Measurements from ENCODE around the gene CFAP46. TPM values are rescaled to one million over a fixed set of nuclear protein-coding genes. Genes with fewer than 3 reads are reported as not detected.
"Not testable (repeated sequence)": the region's sequence is repeated elsewhere in the genome, so short reads cannot be mapped to it uniquely, and the experiment has no call there.

Gene CFAP46
- total RNA-seq, 1 experiment from 2014 or later = 0.21 TPM

- no peaks in the 10 kb centered on the region for H3K9me3 ChIP-seq (replicated peaks)
- DNase-seq (ENCODE audit: low read depth in 1 of 2, low spot score in 2 of 2) = no peak
These were observed 14.5 kb downstream of the CFAP46 start for GRCh38 chr10:132927824-132928223.

DNA sequence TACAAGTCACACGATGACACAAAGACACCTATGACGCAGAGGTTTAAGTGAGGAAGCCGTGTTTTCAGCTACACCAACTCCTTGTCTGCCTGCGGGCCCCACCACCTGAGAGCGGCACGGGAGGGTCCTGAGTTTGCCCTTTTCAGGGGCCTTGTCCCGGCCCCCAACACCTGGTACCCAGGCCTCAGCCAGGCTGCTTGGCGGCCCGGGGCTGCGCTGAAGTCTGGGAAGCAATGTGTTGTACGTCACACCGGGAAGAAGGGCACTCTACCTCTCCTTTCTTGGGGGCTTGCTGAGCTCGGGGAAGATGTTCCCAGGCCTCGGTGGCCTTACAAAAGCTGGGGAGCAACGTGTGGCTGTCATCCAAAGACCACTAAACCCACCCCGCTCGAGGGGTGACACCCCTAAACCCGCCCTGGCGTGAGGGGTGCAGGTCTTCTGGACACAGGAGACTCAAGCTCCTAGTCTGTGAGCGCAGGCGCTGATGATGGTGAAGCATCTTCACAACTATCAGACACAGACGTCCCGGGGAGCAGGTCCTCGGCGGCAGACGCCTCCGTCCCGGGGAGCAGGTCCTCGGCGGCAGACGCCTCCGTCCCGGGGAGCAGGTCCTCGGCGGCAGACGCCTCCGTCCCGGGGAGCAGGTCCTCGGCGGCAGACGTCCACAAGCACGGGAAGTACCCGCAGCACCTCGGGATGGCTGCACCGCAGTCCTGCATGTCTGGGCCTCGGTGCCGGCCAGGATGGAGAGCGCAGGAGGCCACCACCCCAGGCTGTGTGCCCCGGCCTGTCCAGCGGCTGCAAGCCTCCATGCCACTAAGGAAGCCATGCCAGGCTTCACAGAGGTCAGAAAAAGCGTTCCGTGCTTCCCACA, 15.4 kb downstream of the CFAP46 start:
- DNase-seq (ENCODE audit: low read depth in 1 of 2, low spot score in 2 of 2) = no peak
- H3K27me3 ChIP-seq (replicated peaks) = no peaks in the 10 kb centered on the region
- H3K36me3 ChIP-seq = no peaks in the 10 kb centered on the region
- H3K4me3 ChIP-seq = no peak overlapping the region
- no peaks in the 10 kb centered on the region for H3K9me3 ChIP-seq (replicated peaks)
- no peak overlapping the region for H3K27ac ChIP-seq
- H3K4me1 ChIP-seq (replicated peaks) = no peaks in the 10 kb centered on the region

More at GRCh38 chr10:132927824-132928223, 14.5 kb downstream of the CFAP46 start:
- no peaks in the 10 kb centered on the region for H3K27me3 ChIP-seq (replicated peaks)
- H3K36me3 ChIP-seq = no peaks in the 10 kb centered on the region
- no peaks in the 10 kb centered on the region for H3K4me1 ChIP-seq (replicated peaks)
- H3K27ac ChIP-seq = no peak overlapping the region
- H3K4me3 ChIP-seq = no peak overlapping the region

DNA sequence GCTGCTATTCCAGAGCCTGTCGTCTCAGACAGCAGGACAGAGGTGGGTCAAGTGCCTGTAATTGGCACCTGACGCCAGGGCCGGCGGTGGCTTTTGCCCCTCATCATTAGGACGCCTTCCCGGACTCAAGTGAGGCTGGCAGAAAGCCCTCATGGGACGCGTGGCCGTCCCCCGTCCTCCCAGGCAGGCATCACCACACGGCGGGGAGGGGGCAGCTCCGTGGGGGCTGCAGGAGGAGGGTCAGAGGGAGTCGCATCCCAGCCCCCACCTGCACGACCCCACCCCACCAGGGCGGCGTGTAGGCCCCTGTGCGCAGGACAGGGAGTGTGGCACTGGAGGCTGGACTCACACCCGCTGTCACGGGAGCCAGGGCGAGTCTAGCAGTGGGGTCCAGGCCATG, 16.3 kb downstream of the CFAP46 start:
- Histone ChIP-seq H3K27me3 (replicated peaks) (no peaks in the 10 kb centered on the region), H3K36me3 (no peaks in the 10 kb centered on the region), H3K27ac (no peak overlapping the region), H3K9me3 (replicated peaks) (no peaks in the 10 kb centered on the region), H3K4me1 (replicated peaks) (no peaks in the 10 kb centered on the region), H3K4me3 (no peak overlapping the region)
- no peak for DNase-seq (ENCODE audit: low read depth in 1 of 2, low spot score in 2 of 2)

- no peaks in the 10 kb centered on the region for H3K27me3 ChIP-seq (replicated peaks)
- no peaks in the 10 kb centered on the region for H3K36me3 ChIP-seq
- no peaks in the 10 kb centered on the region for H3K4me1 ChIP-seq (replicated peaks)
- H3K4me3 ChIP-seq = no peak overlapping the region
- no peak for DNase-seq (ENCODE audit: low read depth in 1 of 2, low spot score in 2 of 2)
- no peak overlapping the region for H3K27ac ChIP-seq
- H3K9me3 ChIP-seq (replicated peaks) = no peaks in the 10 kb centered on the region
These were observed 16.8 kb downstream of the CFAP46 start for GRCh38 chr10:132925614-132926013.

DNA sequence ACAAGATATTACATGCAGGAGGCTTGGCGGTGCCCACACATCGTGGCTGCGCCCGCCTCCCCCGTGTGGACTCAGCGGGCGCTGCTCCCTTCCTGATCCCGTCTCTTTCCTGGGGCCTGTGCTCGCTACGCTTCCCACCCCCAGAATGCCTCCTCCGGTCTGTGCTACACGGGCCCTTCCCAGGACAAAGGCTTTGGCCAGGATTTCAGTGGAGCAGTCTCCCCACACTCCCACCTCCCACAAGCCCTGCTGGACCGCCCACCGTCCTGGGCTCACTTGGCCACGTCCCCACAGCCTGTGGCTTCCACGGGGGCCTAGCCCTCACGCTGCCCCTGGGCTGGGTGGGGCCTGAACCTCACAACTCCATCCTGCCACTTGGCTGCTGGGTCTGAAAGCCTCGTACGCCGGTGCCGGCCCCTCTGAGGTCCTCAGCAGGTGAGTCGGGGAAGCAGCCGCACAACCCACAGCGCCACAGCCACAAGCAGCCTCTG, 17.3 kb downstream of the CFAP46 start:
- Histone ChIP-seq H3K4me3 (no peak overlapping the region), H3K9me3 (replicated peaks) (no peaks in the 10 kb centered on the region), H3K4me1 (replicated peaks) (no peaks in the 10 kb centered on the region), H3K36me3 (no peaks in the 10 kb centered on the region), H3K27ac (no peak overlapping the region), H3K27me3 (replicated peaks) (no peaks in the 10 kb centered on the region)
- DNase-seq (ENCODE audit: low read depth in 1 of 2, low spot score in 2 of 2) = no peak

- Histone ChIP-seq H3K9me3 (replicated peaks) (no peaks in the 10 kb centered on the region), H3K4me3 (no peak overlapping the region), H3K4me1 (replicated peaks) (no peaks in the 10 kb centered on the region), H3K27me3 (replicated peaks) (no peaks in the 10 kb centered on the region), H3K27ac (no peak overlapping the region), H3K36me3 (no peaks in the 10 kb centered on the region)
- DNase-seq (ENCODE audit: low read depth in 1 of 2, low spot score in 2 of 2) = no peak
These were observed 18.1 kb downstream of the CFAP46 start for GRCh38 chr10:132924046-132924952.

DNA sequence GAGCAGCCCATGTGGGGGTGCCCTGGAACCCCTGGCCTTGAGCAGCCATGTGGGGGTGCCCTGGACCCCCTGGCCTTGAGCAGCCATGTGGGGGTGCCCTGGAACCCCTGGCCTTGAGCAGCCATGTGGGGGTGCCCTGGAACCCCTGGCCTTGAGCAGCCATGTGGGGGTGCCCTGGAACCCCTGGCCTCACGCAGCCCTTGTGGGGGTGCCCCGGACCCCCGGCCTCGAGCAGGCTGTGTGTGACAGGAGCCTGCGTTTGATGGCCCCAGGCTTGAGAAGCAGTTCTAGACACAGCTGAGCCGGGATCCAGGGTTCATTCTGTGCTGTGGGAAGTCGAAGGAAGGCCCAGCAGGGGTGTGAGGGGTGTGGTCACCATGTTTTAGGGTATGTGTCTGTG, 19.0 kb downstream of the CFAP46 start:
- not testable (repeated sequence) for H3K4me1 ChIP-seq (replicated peaks); DNase-seq (ENCODE audit: low read depth in 1 of 2, low spot score in 2 of 2); H3K4me3 ChIP-seq; H3K36me3 ChIP-seq; H3K9me3 ChIP-seq (replicated peaks); H3K27me3 ChIP-seq (replicated peaks); H3K27ac ChIP-seq

GRCh38 chr10:132922872-132923271, 19.5 kb downstream of the CFAP46 start:
- Histone ChIP-seq H3K4me3 (no peak overlapping the region), H3K4me1 (replicated peaks) (no peaks in the 10 kb centered on the region), H3K27ac (no peak overlapping the region), H3K9me3 (replicated peaks) (no peaks in the 10 kb centered on the region), H3K27me3 (replicated peaks) (no peaks in the 10 kb centered on the region), H3K36me3 (no peaks in the 10 kb centered on the region)
- DNase-seq (ENCODE audit: low read depth in 1 of 2, low spot score in 2 of 2) = no peak

DNA sequence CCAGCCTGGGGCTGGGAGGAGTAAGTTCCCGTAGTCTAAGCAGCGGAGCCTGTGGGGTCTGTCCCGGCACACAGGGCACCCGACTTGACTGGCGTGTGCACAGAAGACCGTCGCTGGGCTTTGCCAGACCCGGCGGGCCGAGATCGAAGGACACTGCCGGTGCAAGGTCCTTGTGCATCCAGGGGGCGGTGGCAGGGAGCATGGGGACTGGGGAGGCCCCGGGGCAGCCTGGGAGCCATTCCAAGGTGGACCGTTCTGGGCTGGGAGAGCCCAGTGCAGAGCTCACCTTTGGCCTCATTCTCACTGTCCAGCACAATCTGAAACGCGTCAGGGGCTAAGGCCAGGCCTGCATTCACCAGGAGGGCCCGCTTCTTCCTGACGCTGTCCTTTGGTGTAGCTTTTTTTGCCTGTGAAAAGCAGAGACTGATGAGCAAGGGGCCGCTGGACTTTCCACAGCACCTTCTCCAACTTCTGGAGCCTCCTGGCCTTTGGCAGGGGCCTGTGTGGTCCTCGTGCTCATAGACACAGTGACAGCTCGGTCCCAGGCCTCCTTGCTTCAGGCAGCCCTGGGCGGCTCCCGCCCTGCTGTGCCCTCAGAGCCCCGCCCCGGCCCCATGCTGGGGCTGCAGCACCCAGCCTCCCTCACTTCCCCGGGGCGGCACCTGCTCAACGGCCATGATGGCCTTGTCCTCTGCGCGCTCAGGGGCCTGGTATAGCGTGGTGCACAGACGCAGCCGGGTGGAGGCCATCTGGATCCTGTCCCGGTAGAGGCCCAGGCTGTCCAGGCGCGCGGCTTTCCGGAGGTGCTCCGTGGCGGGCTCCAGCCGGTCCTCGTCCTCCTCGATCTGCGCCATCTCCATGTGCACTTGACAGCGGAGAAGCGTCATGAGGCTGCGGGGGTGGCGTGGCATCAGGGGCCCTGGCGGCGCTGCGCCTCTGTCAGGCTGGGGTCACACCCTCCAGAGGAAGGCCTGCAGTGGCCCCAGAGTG, 20.3 kb downstream of the CFAP46 start:
- Histone ChIP-seq H3K27ac (no peak overlapping the region), H3K36me3 (no peaks in the 10 kb centered on the region), H3K4me3 (no peak overlapping the region), H3K9me3 (replicated peaks) (no peaks in the 10 kb centered on the region), H3K4me1 (replicated peaks) (no peaks in the 10 kb centered on the region), H3K27me3 (replicated peaks) (no peaks in the 10 kb centered on the region)
- no peak for DNase-seq (ENCODE audit: low read depth in 1 of 2, low spot score in 2 of 2)

GRCh38 chr10:132921086-132921485, 21.3 kb downstream of the CFAP46 start:
- Histone ChIP-seq H3K27ac (no peak overlapping the region), H3K9me3 (replicated peaks) (no peaks in the 10 kb centered on the region), H3K27me3 (replicated peaks) (no peaks in the 10 kb centered on the region), H3K4me3 (no peak overlapping the region), H3K4me1 (replicated peaks) (no peaks in the 10 kb centered on the region), H3K36me3 (no peaks in the 10 kb centered on the region)
- DNase-seq (ENCODE audit: low read depth in 1 of 2, low spot score in 2 of 2) = no peak

DNA sequence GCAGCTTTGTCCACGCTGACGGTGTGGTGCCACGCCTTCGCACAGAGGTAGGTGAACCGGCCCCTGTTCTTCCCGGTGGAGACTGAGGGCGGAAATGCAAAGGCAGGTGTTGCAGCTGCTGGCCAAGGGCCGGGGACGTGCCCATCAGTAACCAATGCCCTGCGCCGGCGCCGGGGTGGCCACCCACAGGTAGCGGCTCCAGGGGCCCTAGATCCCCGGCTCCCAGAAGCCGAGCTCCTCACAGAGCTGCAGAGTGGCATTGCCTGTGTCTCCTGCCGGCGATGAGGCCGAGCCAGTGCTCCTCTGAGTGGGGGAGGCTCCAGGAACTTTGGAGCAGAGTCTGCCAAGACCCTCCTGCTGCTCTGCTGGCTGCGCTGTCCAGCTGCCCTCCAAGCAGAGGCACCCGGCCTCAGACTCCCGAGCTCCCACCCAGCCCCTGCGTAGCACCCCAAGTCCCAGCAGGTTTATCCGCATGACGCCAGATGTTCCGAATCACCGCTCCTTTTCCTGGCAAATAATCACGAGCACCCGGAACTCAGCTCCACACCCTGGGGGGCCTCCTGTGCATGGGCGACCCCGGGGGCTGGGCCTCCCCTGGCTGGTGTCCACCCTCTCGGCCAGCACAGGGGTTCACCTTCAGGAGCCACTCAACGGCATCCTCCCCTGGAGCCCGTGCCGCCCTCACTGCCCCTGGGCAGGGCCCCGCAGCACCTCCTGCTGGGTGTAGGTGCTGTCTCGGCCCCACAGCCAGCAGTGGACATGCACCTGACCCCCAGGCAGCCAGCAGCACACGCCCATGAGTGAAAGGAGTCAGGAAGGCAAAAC, 22.1 kb downstream of the CFAP46 start:
- H3K4me1 ChIP-seq (replicated peaks) = no peaks in the 10 kb centered on the region
- DNase-seq (ENCODE audit: low read depth in 1 of 2, low spot score in 2 of 2) = no peak
- no peak overlapping the region for H3K27ac ChIP-seq
- no peaks in the 10 kb centered on the region for H3K36me3 ChIP-seq
- H3K4me3 ChIP-seq = no peak overlapping the region
- no peaks in the 10 kb centered on the region for H3K9me3 ChIP-seq (replicated peaks)
- no peaks in the 10 kb centered on the region for H3K27me3 ChIP-seq (replicated peaks)

DNA sequence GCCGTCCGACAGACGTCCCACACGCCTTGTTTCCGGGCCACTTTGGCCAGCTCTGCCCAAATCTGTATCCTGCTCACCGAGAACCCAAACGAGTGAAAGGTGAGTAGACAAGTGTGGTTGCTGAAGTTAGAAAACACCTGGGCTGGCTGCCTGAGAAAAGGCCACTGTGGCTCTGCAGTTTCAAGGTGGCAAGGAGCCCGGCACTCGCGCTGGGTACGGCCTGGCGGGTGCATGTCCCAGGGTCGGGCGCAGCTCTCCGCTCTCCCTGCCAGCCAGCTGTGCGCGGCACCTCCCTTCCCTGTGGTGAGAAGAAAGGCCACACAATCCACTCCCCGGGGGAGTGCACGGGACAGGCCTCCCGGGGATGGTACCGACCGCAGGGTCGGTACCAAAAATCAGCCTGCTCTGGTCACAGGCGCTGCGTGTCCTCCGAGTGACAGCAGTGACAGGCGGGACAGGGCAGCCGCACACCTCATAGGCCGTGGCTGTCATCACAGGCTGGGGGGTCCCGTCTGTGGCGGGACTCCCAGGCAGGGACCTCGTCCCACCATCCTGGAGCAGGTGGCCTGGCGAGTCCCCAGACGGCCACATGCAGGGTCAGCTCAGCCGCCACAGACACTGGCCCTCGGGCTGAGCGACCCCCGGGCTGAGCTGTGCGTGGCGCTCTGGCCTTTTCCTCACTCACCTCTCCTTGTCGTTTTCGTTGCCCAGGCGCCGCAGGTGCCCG, 22.8 kb downstream of the CFAP46 start:
- no peak overlapping the region for H3K27ac ChIP-seq
- no peaks in the 10 kb centered on the region for H3K27me3 ChIP-seq (replicated peaks)
- no peak overlapping the region for H3K4me3 ChIP-seq
- H3K9me3 ChIP-seq (replicated peaks) = no peaks in the 10 kb centered on the region
- no peak for DNase-seq (ENCODE audit: low read depth in 1 of 2, low spot score in 2 of 2)
- H3K4me1 ChIP-seq (replicated peaks) = no peaks in the 10 kb centered on the region
- H3K36me3 ChIP-seq = no peaks in the 10 kb centered on the region
